AG09319 (cell line): ENCODE measurements around the gene MYO1H.
"Not testable (repeated sequence)": the region's sequence is repeated elsewhere in the genome, so short reads cannot be mapped to it uniquely, and the experiment has no call there.

Experiments used
- DNase-seq: peaks from one replicate; pipeline ENCODE4 v3.0.0-alpha.2; 2010; ENCODE audit warnings: low read depth; ENCODE audit errors: extremely low read depth
- CTCF ChIP-seq: IDR thresholded peaks from 2 replicates; pipeline ENCODE4 v1.5.1; 2011; ENCODE audit warnings: low read depth, mild to moderate bottlenecking, inconsistent platforms, low read length, moderate library complexity

Gene MYO1H

GRCh38 chr12:109388167-109388563 lies 40.5 kb downstream of the MYO1H start:
- no peak for DNase-seq
- TF ChIP-seq CTCF = no peak

GRCh38 chr12:109389146-109389545 lies 41.4 kb downstream of the MYO1H start:
- no peak for DNase-seq

GRCh38 chr12:109393437-109394345 lies 46.0 kb downstream of the MYO1H start:
- TF ChIP-seq CTCF = peak; percentile 98
- peak; percentile 12 for DNase-seq

More at GRCh38 chr12:109389146-109389545, 41.4 kb downstream of the MYO1H start:
- no peak for TF ChIP-seq CTCF

- DNase-seq = no peak
- no peak for TF ChIP-seq CTCF
Measured at GRCh38 chr12:109394891-109395290, 47.2 kb downstream of the MYO1H start.

GRCh38 chr12:109404841-109405240 lies 57.1 kb downstream of the MYO1H start:
- not testable (repeated sequence) for DNase-seq

GRCh38 chr12:109406147-109406546 lies 58.4 kb downstream of the MYO1H start:
- not testable (repeated sequence) for DNase-seq

GRCh38 chr12:109418848-109419480 lies 71.3 kb downstream of the MYO1H start:
- TF ChIP-seq CTCF = no peak
- DNase-seq = no peak

- no peak for TF ChIP-seq CTCF
- no peak for DNase-seq
Measured at GRCh38 chr12:109421355-109422087, 73.8 kb downstream of the MYO1H start.
